Activated T-helper 2 cell treated with anti-CD3 and anti-CD28 coated beads, Interferon-gamma antibody, Interleukin-2, Interleukin-4, amounts not matched to agents 10 μg/mL and 5 μg/mL and 100 μg/mL, durations not matched to agents 14 hours and 24 hours and 36 hours (primary cell): ENCODE measurements around the gene PRKCE. TPM values are rescaled to one million over a fixed set of nuclear protein-coding genes. Genes with fewer than 3 reads are reported as not detected.

Experiments used
- DNase-seq: peaks from one replicate; pipeline ENCODE4 v3.0.0; 2021; ENCODE audit warnings: low spot score
- H3K27ac Mint-ChIP-seq: one replicate; pipeline ENCODE4 v1.8.0; 2021; ENCODE audit warnings: mixed read lengths
- H3K27me3 Mint-ChIP-seq: one replicate; pipeline ENCODE4 v1.8.0; 2021; ENCODE audit warnings: low read depth, mixed read lengths
- H3K36me3 Mint-ChIP-seq: one replicate; pipeline ENCODE4 v1.8.0; 2021; ENCODE audit warnings: low read depth, mixed read lengths
- H3K4me1 Mint-ChIP-seq: one replicate; pipeline ENCODE4 v1.8.0; 2021; ENCODE audit warnings: low read depth, mixed read lengths
- H3K4me3 Mint-ChIP-seq: one replicate; pipeline ENCODE4 v1.8.0; 2021; ENCODE audit warnings: low read depth, mild to moderate bottlenecking, moderate library complexity, mixed read lengths
- H3K9me3 Mint-ChIP-seq: one replicate; pipeline ENCODE4 v1.8.0; 2021; ENCODE audit warnings: mixed read lengths
- intact Hi-C: fragments of 100-400 bp; cut with micrococcal nuclease; formaldehyde crosslinking; loops from one replicate; pipeline ENCODE4 v1.15.1; 2023
- total RNA-seq: library from RNA; stranded (reverse); gene quantifications from 2 replicates; pipeline ENCODE4 v1.2.3, GENCODE V29; 2022

Gene PRKCE
- total RNA-seq, 1 donor from 2014 or later, result 21.5 TPM

GRCh38 chr2:45653122-45653913 is 1.8 kb downstream of the PRKCE start:
- Mint-ChIP-seq H3K4me1 (peaks cover 23% of the 10 kb centered on the region), H3K27me3 (peaks cover 9% of the 10 kb centered on the region), H3K9me3 (no peaks in the 10 kb centered on the region), H3K36me3 (peaks cover 12% of the 10 kb centered on the region), H3K4me3 (peak overlapping the region; percentile 81), H3K27ac (no peak overlapping the region)
- intact Hi-C loops, result no loop called here
- no peak for DNase-seq

- H3K36me3 Mint-ChIP-seq, result peaks cover 12% of the 10 kb centered on the region
- H3K9me3 Mint-ChIP-seq, result no peaks in the 10 kb centered on the region
- no peak for DNase-seq
- H3K27ac Mint-ChIP-seq, result no peak overlapping the region
- peaks cover 9% of the 10 kb centered on the region for H3K27me3 Mint-ChIP-seq
- H3K4me3 Mint-ChIP-seq, result no peak overlapping the region
- peaks cover 21% of the 10 kb centered on the region for H3K4me1 Mint-ChIP-seq
- intact Hi-C loops, result no loop called here
Observed at GRCh38 chr2:45654250-45654649, 2.8 kb downstream of the PRKCE start.

GRCh38 chr2:45661828-45662227 is 10.4 kb downstream of the PRKCE start:
- H3K36me3 Mint-ChIP-seq, result peaks cover 4% of the 10 kb centered on the region
- H3K27me3 Mint-ChIP-seq, result no peaks in the 10 kb centered on the region
- no peak overlapping the region for H3K27ac Mint-ChIP-seq
- peaks cover 5% of the 10 kb centered on the region for H3K4me1 Mint-ChIP-seq
- DNase-seq, result no peak
- no peak overlapping the region for H3K4me3 Mint-ChIP-seq
- intact Hi-C loops, result no loop called here
- H3K9me3 Mint-ChIP-seq, result no peaks in the 10 kb centered on the region

GRCh38 chr2:45664635-45665261 is 13.3 kb downstream of the PRKCE start:
- no peaks in the 10 kb centered on the region for H3K9me3 Mint-ChIP-seq
- no peaks in the 10 kb centered on the region for H3K27me3 Mint-ChIP-seq
- no peak overlapping the region for H3K4me3 Mint-ChIP-seq
- peaks cover 4% of the 10 kb centered on the region for H3K36me3 Mint-ChIP-seq
- no peak for DNase-seq
- no peak overlapping the region for H3K27ac Mint-ChIP-seq
- intact Hi-C loops, result no loop called here
- peaks cover 16% of the 10 kb centered on the region for H3K4me1 Mint-ChIP-seq

- intact Hi-C loops, result no loop called here
- Mint-ChIP-seq H3K4me1 (peaks cover 12% of the 10 kb centered on the region), H3K36me3 (no peaks in the 10 kb centered on the region), H3K27ac (peak overlapping the region; percentile 18), H3K27me3 (no peaks in the 10 kb centered on the region), H3K9me3 (no peaks in the 10 kb centered on the region), H3K4me3 (no peak overlapping the region)
- no peak for DNase-seq
Observed at GRCh38 chr2:45668509-45668908, 17.0 kb downstream of the PRKCE start.

- H3K36me3 Mint-ChIP-seq, result no peaks in the 10 kb centered on the region
- DNase-seq, result no peak
- intact Hi-C loops, result no loop called here
- peak overlapping the region; percentile 18 for H3K27ac Mint-ChIP-seq
- H3K4me1 Mint-ChIP-seq, result peaks cover 12% of the 10 kb centered on the region
- no peak overlapping the region for H3K4me3 Mint-ChIP-seq
- H3K9me3 Mint-ChIP-seq, result no peaks in the 10 kb centered on the region
- H3K27me3 Mint-ChIP-seq, result no peaks in the 10 kb centered on the region
Observed at GRCh38 chr2:45669032-45669486, 17.6 kb downstream of the PRKCE start.

GRCh38 chr2:45670646-45671045 is 19.2 kb downstream of the PRKCE start:
- no peaks in the 10 kb centered on the region for H3K9me3 Mint-ChIP-seq
- H3K27ac Mint-ChIP-seq, result no peak overlapping the region
- H3K4me1 Mint-ChIP-seq, result peaks cover 12% of the 10 kb centered on the region
- no peaks in the 10 kb centered on the region for H3K36me3 Mint-ChIP-seq
- intact Hi-C loops, result no loop called here
- no peak overlapping the region for H3K4me3 Mint-ChIP-seq
- no peaks in the 10 kb centered on the region for H3K27me3 Mint-ChIP-seq
- no peak for DNase-seq

- Mint-ChIP-seq H3K4me3 (no peak overlapping the region), H3K27ac (no peak overlapping the region), H3K36me3 (no peaks in the 10 kb centered on the region), H3K27me3 (no peaks in the 10 kb centered on the region), H3K4me1 (peaks cover 12% of the 10 kb centered on the region), H3K9me3 (no peaks in the 10 kb centered on the region)
- no peak for DNase-seq
- intact Hi-C loops, result no loop called here
Observed at GRCh38 chr2:45672138-45672537, 20.7 kb downstream of the PRKCE start.

- Mint-ChIP-seq H3K36me3 (no peaks in the 10 kb centered on the region), H3K4me1 (peaks cover 2% of the 10 kb centered on the region), H3K9me3 (no peaks in the 10 kb centered on the region), H3K4me3 (no peak overlapping the region), H3K27me3 (no peaks in the 10 kb centered on the region), H3K27ac (no peak overlapping the region)
- no peak for DNase-seq
- intact Hi-C loops, result no loop called here
Observed at GRCh38 chr2:45674035-45674816, 22.8 kb downstream of the PRKCE start.

- DNase-seq, result no peak
- Mint-ChIP-seq H3K4me1 (no peaks in the 10 kb centered on the region), H3K27ac (no peak overlapping the region), H3K36me3 (no peaks in the 10 kb centered on the region), H3K4me3 (no peak overlapping the region), H3K9me3 (no peaks in the 10 kb centered on the region), H3K27me3 (no peaks in the 10 kb centered on the region)
- intact Hi-C loops, result no loop called here
Observed at GRCh38 chr2:45675263-45675812, 23.9 kb downstream of the PRKCE start.

- Mint-ChIP-seq H3K27ac (no peak overlapping the region), H3K36me3 (no peaks in the 10 kb centered on the region), H3K9me3 (no peaks in the 10 kb centered on the region), H3K4me1 (no peaks in the 10 kb centered on the region), H3K4me3 (no peak overlapping the region), H3K27me3 (no peaks in the 10 kb centered on the region)
- intact Hi-C loops, result no loop called here
- no peak for DNase-seq
Observed at GRCh38 chr2:45676088-45676487, 24.6 kb downstream of the PRKCE start.

GRCh38 chr2:45678791-45679348 is 27.4 kb downstream of the PRKCE start:
- no peaks in the 10 kb centered on the region for H3K27me3 Mint-ChIP-seq

More at GRCh38 chr2:45678791-45679348, 27.4 kb downstream of the PRKCE start:
- Mint-ChIP-seq H3K9me3 (no peaks in the 10 kb centered on the region), H3K36me3 (no peaks in the 10 kb centered on the region), H3K27ac (no peak overlapping the region), H3K4me3 (no peak overlapping the region), H3K4me1 (no peaks in the 10 kb centered on the region)
- no peak for DNase-seq
- intact Hi-C loops, result no loop called here
